ENCODE results near the gene LMAN2. TPM values are rescaled to one million over a fixed set of nuclear protein-coding genes. Genes with fewer than 3 reads are reported as not detected.
"Not testable (repeated sequence)": the region's sequence is repeated elsewhere in the genome, so short reads cannot be mapped to it uniquely, and the experiment has no call there.

LMAN2 gene
- total RNA-seq, 5 donors from 2014 or later (not counting 1 experiment from before 2014, with no cell fraction given) = 67.2 to 122 (median 106) TPM

- peaks cover 46 to 75% (median 68%) of the 10 kb centered on the region in 3 donors for H3K4me1 Mint-ChIP-seq
- H3K36me3 ChIP-seq (ENCODE audit: control insufficient read depth in 2 of 2, extremely low read depth in 1 of 2, insufficient read depth in 1 of 2, low read length in 1 of 2) = peaks cover 12 to 67% of the 10 kb centered on the region in 2 donors
Observed at GRCh38 chr5:177362610-177363507, 11.4 kb upstream of the LMAN2 start.

GRCh38 chr5:177362292-177362609 lies 10.8 kb upstream of the LMAN2 start:
- Histone ChIP-seq H3K4me3 (ENCODE audit: control insufficient read depth in 1 of 2, extremely low read depth in 1 of 2, low read length in 1 of 2) (peak overlapping the region; percentile 54 to 56), H3K9me3 (no peaks in the 10 kb centered on the region), H3K27me3 (replicated peaks in 1 of 2; ENCODE audit: control insufficient read depth in 2 of 2, extremely low read depth in 1 of 2, insufficient read depth in 2 of 2, low read length in 1 of 2) (no peaks in the 10 kb centered on the region), H3K27ac (ENCODE audit: low read length) (peak overlapping the region; percentile 74), H3K4me1 (ENCODE audit: control insufficient read depth in 1 of 2, extremely low read depth in 1 of 2, insufficient read depth in 2 of 2, low read length in 2 of 2) (peaks cover 48 to 95% of the 10 kb centered on the region in 2 experiments), H3K36me3 (ENCODE audit: control insufficient read depth in 2 of 2, extremely low read depth in 1 of 2, insufficient read depth in 1 of 2, low read length in 1 of 2) (peaks cover 6 to 60% of the 10 kb centered on the region in 2 donors)
- POLR2A ChIA-PET = no interaction called here
- peaks cover 52 to 81% (median 73%) of the 10 kb centered on the region in 3 donors for H3K4me1 Mint-ChIP-seq
- peak overlapping the region; percentile 95 to 96 for H3K27ac Mint-ChIP-seq
- no peaks in the 10 kb centered on the region for H3K27me3 Mint-ChIP-seq
- CTCF ChIA-PET = interaction anchor here in 1 of 2 donors (1.5 kb wide), 1 partner anchor 28 kb away, joined by 4 read pairs; no protein-coding TSS in a partner anchor
- no peaks in the 10 kb centered on the region for H3K9me3 Mint-ChIP-seq
- peaks cover 5% of the 10 kb centered on the region for H3K36me3 Mint-ChIP-seq
- no peak for ATAC-seq (replicated peaks in 1 of 4)
- 70% methylated on average over 3 of the region's 8 CpGs for WGBS (ENCODE audit: insufficient coverage)
- H3K4me3 Mint-ChIP-seq = peak overlapping the region; percentile 77 to 82 (median 80)
- DNase-seq = no peak

More at GRCh38 chr5:177362610-177363507, 11.4 kb upstream of the LMAN2 start:
- Mint-ChIP-seq H3K4me3 (peak overlapping the region; percentile 77 to 82 (median 80)), H3K9me3 (no peaks in the 10 kb centered on the region), H3K36me3 (peaks cover 5% of the 10 kb centered on the region), H3K27ac (peak overlapping the region; percentile 95 to 96), H3K27me3 (no peaks in the 10 kb centered on the region)
- peak; percentile 34 to 88 (median 56) for DNase-seq
- H3K4me3 ChIP-seq (ENCODE audit: control insufficient read depth in 1 of 2, extremely low read depth in 1 of 2, low read length in 1 of 2) = peak overlapping the region; percentile 54 to 56
- WGBS (ENCODE audit: insufficient coverage) = under 1% methylated on average over 35 of the region's 59 CpGs
- peak overlapping the region; percentile 74 for H3K27ac ChIP-seq (ENCODE audit: low read length)
- POLR2A ChIA-PET = interaction anchor here in 1 of 2 donors (0.7 kb wide), 1 partner anchor 12 kb away, joined by 3 read pairs; the partner anchor contains the start of gene LMAN2
- no peaks in the 10 kb centered on the region for H3K9me3 ChIP-seq
- peak; percentile 75 to 79 (median 79) for ATAC-seq (replicated peaks in 1 of 4)
- H3K27me3 ChIP-seq (replicated peaks in 1 of 2; ENCODE audit: control insufficient read depth in 2 of 2, extremely low read depth in 1 of 2, insufficient read depth in 2 of 2, low read length in 1 of 2) = no peaks in the 10 kb centered on the region
- CTCF ChIA-PET = interaction anchor here (0.7 to 2.9 kb wide), 3 partner anchors 10 to 28 kb away, joined by 3 to 8 read pairs (median 4); no protein-coding TSS in a partner anchor
- peaks cover 45 to 90% of the 10 kb centered on the region in 2 experiments for H3K4me1 ChIP-seq (ENCODE audit: control insufficient read depth in 1 of 2, extremely low read depth in 1 of 2, insufficient read depth in 2 of 2, low read length in 2 of 2)

- peak in 1 of 4 experiments; percentile 14 for ATAC-seq (replicated peaks in 1 of 4)
- Histone ChIP-seq H3K27ac (ENCODE audit: low read length) (peak overlapping the region; percentile 74), H3K27me3 (replicated peaks in 1 of 2; ENCODE audit: control insufficient read depth in 2 of 2, extremely low read depth in 1 of 2, insufficient read depth in 2 of 2, low read length in 1 of 2) (no peaks in the 10 kb centered on the region), H3K4me1 (ENCODE audit: control insufficient read depth in 1 of 2, extremely low read depth in 1 of 2, insufficient read depth in 2 of 2, low read length in 2 of 2) (peaks cover 54 to 96% of the 10 kb centered on the region in 2 experiments), H3K36me3 (ENCODE audit: control insufficient read depth in 2 of 2, extremely low read depth in 1 of 2, insufficient read depth in 1 of 2, low read length in 1 of 2) (peaks cover 5 to 55% of the 10 kb centered on the region in 2 donors), H3K4me3 (ENCODE audit: control insufficient read depth in 1 of 2, extremely low read depth in 1 of 2, low read length in 1 of 2) (peak overlapping the region in 1 of 2 donors; percentile 56), H3K9me3 (no peaks in the 10 kb centered on the region)
- ChIA-PET POLR2A (no interaction called here), CTCF (interaction anchor here (0.5 to 1.5 kb wide), 3 partner anchors 18 to 51 kb away, joined by 3 to 7 read pairs (median 4); no protein-coding TSS in a partner anchor)
- Mint-ChIP-seq H3K27ac (peak overlapping the region; percentile 95 to 96), H3K9me3 (no peaks in the 10 kb centered on the region), H3K4me1 (peaks cover 58 to 87% (median 79%) of the 10 kb centered on the region in 3 donors), H3K27me3 (no peaks in the 10 kb centered on the region), H3K4me3 (peak overlapping the region; percentile 77 to 82 (median 80)), H3K36me3 (peaks cover 5% of the 10 kb centered on the region)
- WGBS (ENCODE audit: insufficient coverage) = 58% methylated on average over 2 of the region's 6 CpGs
- DNase-seq = peak in 3 of 35 experiments; percentile 15 to 41 (median 25)
Observed at GRCh38 chr5:177361418-177362291, 10.2 kb upstream of the LMAN2 start.

GRCh38 chr5:177360740-177361139 lies 9.3 kb upstream of the LMAN2 start:
- ATAC-seq (replicated peaks in 1 of 4); H3K9me3 Mint-ChIP-seq; H3K27me3 ChIP-seq (replicated peaks in 1 of 2; ENCODE audit: control insufficient read depth in 2 of 2, extremely low read depth in 1 of 2, insufficient read depth in 2 of 2, low read length in 1 of 2); DNase-seq; H3K9me3 ChIP-seq; H3K27me3 Mint-ChIP-seq; H3K36me3 Mint-ChIP-seq: not testable (repeated sequence)
- peak overlapping the region in 1 of 2 donors; percentile 17 for H3K4me3 ChIP-seq (ENCODE audit: control insufficient read depth in 1 of 2, extremely low read depth in 1 of 2, low read length in 1 of 2)
- ChIA-PET POLR2A (interaction anchor here in 1 of 2 donors (0.6 kb wide), 1 partner anchor 44 kb away, joined by 14 read pairs; no protein-coding TSS in a partner anchor), CTCF (interaction anchor here (0.6 to 1.3 kb wide), 6 partner anchors 8 to 1009 kb away, joined by 3 to 5 read pairs (median 3); no protein-coding TSS in a partner anchor)
- peaks cover 67 to 91% (median 85%) of the 10 kb centered on the region in 3 donors for H3K4me1 Mint-ChIP-seq
- WGBS (ENCODE audit: insufficient coverage) = 90% methylated on average over 6 of the region's 7 CpGs
- peak overlapping the region in 2 of 3 donors; percentile 52 to 77 for H3K4me3 Mint-ChIP-seq
- H3K27ac Mint-ChIP-seq = peak overlapping the region; percentile 95 to 96
- peaks cover 57 to 96% of the 10 kb centered on the region in 2 experiments for H3K4me1 ChIP-seq (ENCODE audit: control insufficient read depth in 1 of 2, extremely low read depth in 1 of 2, insufficient read depth in 2 of 2, low read length in 2 of 2)
- H3K36me3 ChIP-seq (ENCODE audit: control insufficient read depth in 2 of 2, extremely low read depth in 1 of 2, insufficient read depth in 1 of 2, low read length in 1 of 2) = peaks cover 4 to 46% of the 10 kb centered on the region in 2 donors
- H3K27ac ChIP-seq (ENCODE audit: low read length) = peak overlapping the region; percentile 27

- ChIA-PET POLR2A (no interaction called here), CTCF (interaction anchor here (0.7 to 1.1 kb wide), 3 partner anchors 9 to 149 kb away, joined by 3 read pairs; no protein-coding TSS in a partner anchor)
- 80% methylated on average over 3 of the region's 3 CpGs for WGBS (ENCODE audit: insufficient coverage)
- H3K27ac Mint-ChIP-seq = peak overlapping the region; percentile 89 to 95
- H3K27ac ChIP-seq (ENCODE audit: low read length) = peak overlapping the region; percentile 73
- H3K4me3 ChIP-seq (ENCODE audit: control insufficient read depth in 1 of 2, extremely low read depth in 1 of 2, low read length in 1 of 2) = peak overlapping the region; percentile 77 to 92
- no peaks in the 10 kb centered on the region for H3K9me3 Mint-ChIP-seq
- DNase-seq (no peak), ATAC-seq (replicated peaks in 1 of 4) (no peak)
- peak overlapping the region; percentile 77 to 91 (median 83) for H3K4me3 Mint-ChIP-seq
- peaks cover 5% of the 10 kb centered on the region for H3K36me3 Mint-ChIP-seq
- H3K27me3 Mint-ChIP-seq = no peaks in the 10 kb centered on the region
- H3K27me3 ChIP-seq (replicated peaks in 1 of 2; ENCODE audit: control insufficient read depth in 2 of 2, extremely low read depth in 1 of 2, insufficient read depth in 2 of 2, low read length in 1 of 2) = no peaks in the 10 kb centered on the region
- peaks cover 75 to 91% (median 80%) of the 10 kb centered on the region in 3 donors for H3K4me1 Mint-ChIP-seq
- peaks cover 0 to 38% of the 10 kb centered on the region in 2 donors for H3K36me3 ChIP-seq (ENCODE audit: control insufficient read depth in 2 of 2, extremely low read depth in 1 of 2, insufficient read depth in 1 of 2, low read length in 1 of 2)
- no peaks in the 10 kb centered on the region for H3K9me3 ChIP-seq
- peaks cover 58 to 96% of the 10 kb centered on the region in 2 experiments for H3K4me1 ChIP-seq (ENCODE audit: control insufficient read depth in 1 of 2, extremely low read depth in 1 of 2, insufficient read depth in 2 of 2, low read length in 2 of 2)
Observed at GRCh38 chr5:177359860-177360259, 8.4 kb upstream of the LMAN2 start.

Measured in T-cell (primary cell).